DMS 273 treated with DMSO at 0.1 percent for 48 hours (cell line): ENCODE measurements around the gene GPC4.
"Not testable (repeated sequence)": the region's sequence is repeated elsewhere in the genome, so short reads cannot be mapped to it uniquely, and the experiment has no call there.

Source experiments
- DNase-seq: peaks from one replicate; lab custom pipeline; 2025; lab: John Stamatoyannopoulos, UW

Gene GPC4

DNA sequence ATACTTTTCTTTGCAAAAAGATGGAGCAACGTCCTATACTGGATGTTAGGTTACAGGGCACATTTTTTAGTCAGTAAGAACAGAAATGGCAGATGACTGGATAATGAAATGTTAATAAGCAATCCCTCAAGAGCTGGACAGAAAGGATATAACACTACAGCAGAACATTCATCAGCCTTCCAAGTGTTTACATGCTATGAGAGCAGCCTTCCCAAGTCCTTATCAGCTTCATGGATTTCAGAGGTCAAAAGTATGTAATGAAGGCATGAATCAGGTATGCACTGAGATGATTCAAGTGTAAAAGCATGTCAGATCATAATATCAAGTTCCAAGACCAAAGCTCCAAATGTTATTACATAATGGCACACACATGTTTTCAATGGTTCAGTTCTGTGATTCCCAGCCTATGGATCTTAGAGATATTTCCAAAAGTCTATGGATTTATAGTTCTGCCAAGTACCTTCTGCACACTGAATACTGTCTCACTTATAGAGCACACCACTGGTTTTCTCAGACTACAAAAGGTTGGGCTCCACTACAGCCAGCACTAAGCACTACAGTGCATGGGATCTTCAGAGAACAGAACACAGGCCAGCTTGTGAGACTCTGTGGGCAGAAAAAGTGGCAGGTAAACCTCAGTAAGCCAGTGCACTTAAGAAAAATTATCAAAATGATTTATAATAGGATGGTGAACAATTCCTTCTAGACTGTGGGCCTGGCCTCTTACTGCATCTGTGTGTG lies 49.2 kb downstream of the GPC4 start:
- no peak for DNase-seq

DNA sequence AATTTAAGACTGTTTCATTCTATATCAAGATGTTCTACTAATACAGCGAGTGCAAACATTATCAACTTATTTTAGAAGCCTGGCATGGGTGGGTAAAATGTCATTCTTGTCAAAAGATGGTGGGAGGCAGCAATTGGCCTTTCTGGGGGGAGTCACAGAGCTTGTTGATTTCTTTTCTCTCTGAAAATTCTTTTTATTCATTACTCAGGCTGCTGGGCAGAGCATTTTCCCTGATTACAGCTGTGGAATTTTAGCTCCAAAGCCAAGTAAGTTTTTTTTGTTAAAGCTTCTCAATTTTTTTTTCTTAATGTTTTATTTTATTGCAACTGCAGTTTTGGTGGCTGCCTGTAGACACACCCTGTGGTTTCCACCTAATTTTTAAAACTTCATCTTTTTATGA lies 50.4 kb downstream of the GPC4 start:
- no peak for DNase-seq

DNA sequence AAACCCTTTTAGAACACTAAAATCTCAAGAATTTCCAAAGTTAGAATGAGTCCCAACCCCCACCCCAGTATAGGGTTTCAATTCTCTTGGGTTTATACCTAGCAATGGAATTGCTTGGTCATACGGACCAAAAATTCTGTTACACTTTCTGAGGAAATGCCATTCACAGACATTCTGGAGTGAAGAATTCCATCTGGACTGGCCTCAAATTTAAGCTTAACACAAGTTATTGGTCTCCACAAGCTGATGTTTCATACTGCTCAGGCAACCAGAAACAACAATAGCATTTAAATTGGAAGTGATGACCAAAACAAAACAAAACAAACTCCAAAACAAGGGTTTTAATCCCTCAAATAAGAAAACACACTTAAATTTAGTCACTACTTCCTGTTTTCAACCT lies 51.1 kb downstream of the GPC4 start:
- DNase-seq: no peak

DNA sequence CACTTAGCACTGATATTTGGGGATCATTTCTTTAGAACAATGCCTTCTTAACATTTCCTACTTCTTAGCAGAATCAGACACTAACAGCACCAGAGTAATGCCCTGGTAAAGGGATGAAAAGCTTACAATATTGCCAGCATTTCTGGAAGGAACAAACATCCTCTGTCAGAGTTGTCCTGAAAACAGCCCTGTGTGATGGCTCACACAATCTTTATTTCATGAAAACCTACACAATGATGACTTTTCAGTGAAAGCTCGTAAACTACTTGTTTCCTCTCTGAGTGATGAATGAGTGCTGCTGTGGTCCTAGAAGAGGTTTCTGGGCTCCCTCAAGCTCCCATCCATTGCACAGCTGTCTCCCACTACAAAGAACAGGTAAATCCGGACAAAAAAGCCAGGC lies 52.8 kb downstream of the GPC4 start:
- no peak for DNase-seq

DNA sequence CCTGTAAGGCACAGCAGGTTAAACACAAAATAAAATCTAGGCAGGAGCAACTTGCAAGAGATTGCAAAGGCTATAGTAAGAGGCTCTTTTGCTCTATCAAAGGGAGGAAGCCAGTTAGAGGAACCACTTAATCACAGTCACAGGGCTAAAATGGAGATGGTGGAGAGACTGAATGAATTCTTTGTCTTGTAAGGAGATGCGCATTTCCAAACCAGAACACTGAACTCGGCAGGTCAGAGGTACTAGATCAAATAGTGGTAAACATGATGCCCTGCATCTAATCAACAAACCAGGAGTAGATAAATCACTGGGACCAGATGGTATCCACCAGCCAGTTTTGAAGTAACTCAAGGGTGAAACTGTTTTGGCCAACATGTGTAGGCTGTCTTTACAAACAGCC lies 55.8 kb downstream of the GPC4 start:
- DNase-seq: no peak

DNA sequence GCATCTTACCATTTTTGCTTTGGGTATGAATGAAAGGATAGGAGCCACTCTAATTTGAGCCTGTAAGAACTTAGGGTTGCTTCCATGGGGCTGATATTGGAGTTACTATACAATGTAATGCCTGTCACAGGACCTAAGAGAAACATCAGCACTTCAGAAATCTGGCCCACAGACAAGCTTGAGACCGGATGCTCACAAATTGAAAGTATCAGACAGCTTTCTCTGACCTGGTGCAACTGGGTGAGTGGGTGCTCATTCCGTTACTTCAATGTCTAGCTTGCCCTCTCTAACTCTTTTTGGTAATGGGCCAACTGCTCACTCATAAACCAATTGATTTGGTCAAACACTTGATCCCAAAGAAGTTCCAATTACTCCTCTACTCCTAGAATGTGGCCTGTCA lies 62.1 kb downstream of the GPC4 start:
- no peak for DNase-seq

DNA sequence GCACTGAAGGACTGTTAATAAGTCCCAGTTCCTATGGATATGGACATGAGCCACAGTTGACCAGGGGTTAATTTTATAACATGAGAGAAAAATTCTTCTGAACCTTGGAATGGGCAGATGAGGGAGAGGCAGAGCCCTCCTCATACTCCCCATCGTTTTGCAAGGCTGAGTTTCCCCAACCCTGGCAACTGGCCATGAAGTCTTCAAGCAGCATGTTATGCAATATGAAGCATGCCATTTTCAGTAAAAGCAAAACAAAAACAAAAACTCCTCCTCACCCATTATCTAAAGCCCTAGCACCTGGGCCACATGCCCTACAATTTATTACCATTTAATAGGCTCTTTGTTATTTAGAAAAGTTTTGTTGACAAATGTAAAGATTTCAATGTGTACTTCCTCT lies 64.5 kb downstream of the GPC4 start:
- no peak for DNase-seq

DNA sequence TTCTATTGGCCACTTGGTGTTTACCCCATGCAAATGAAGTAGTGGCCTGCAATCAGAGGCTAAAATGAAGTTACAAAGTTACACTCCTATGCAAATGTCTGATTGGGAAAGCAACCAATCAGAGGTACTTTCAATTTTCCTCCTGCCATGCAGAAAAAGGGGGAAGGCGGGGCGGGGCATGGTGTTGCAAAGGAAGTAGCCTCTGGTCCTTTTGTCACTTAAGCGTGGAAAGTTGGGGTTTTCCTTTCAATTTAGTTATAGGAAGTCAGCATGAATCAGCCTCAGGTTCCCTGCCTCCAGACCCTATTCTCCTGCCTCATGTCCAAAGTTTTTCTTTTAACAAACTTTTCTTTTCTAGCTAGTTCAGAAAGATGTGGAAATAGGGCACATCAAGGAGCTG lies 69.3 kb downstream of the GPC4 start:
- no peak for DNase-seq

DNA sequence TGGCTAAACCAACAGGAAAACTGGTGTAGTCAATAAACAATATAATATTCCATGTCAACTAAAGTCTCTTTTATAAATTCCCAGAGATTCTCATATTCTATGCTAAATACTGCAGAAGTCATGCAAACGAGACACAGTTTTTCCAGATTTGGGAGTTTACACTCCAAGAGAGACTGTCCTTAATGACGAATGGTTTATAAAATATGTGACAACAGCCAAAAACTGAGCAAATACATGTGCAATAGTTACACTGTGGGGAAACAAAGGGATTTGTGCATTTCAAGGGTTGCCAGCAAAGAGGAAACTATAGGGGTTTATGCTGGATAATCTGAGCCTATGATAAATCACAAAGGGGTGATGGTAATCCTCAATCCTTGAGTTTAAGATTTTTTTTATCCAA lies 75.7 kb downstream of the GPC4 start:
- no peak for DNase-seq

DNA sequence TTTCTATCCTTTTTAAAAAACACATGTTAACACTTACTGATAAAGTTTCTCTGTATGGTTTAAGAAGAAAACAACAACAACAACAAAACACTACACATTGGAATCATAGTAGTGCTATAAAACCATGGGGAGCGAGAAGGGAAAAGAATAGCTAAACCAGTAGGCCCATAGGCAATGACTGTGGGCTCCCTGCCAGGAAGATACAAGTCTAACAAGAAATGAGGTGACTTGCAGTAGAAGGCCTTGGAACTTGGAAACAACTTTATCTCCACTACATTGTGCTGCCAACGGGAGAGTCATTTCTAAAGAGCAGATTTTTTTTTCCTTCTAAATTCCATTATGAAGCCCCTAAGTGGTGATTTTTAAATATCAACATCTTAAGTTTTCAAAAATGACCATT lies 78.0 kb downstream of the GPC4 start:
- no peak for DNase-seq

DNA sequence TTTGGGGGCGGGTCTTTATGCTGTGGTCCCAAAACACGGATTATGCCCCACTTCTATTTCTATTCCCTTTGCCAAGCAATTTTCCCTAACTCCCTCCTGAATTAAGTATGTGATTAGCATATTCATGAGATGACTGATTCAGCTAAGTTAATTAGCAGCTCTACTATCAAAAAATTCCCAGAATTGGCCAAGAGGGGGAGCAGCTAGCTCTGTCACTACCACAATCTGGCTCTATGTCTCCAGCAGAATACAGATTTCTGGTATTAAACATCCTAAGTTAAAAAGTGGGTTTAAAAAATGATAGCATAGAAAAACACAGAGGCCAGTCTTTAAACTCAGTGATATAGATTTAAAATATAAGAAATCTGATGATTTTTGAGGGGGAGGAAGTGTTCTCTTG lies 80.3 kb downstream of the GPC4 start:
- peak; percentile 34 for DNase-seq

DNA sequence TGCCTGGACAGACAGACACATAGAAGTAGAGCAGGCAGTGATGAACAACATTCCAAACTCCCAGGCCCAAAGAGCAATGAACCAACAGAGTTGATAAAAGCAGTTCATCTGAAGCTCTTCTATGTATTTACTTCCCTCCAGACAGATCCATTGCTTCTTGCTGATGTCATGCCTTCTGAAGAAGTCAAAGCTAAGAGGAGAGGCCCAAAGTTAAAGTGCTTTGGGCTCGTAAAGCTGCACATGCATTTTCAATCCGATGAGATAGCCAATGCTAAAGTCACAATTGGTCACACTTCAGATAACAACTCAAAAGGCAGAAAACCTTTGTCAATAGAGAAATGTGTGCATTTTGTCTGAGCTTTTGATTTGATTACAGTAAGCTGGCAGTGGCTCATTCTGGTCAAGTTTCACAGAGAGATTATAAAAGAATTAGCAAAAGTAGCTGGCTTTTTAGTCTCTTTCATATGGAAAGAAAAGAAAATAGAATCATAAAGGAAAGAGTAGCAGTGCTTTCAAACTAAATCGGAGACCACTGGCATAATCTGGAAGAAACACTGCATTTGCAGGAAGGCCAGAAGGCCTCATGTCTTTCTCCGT lies 82.0 kb downstream of the GPC4 start:
- DNase-seq: no peak

DNA sequence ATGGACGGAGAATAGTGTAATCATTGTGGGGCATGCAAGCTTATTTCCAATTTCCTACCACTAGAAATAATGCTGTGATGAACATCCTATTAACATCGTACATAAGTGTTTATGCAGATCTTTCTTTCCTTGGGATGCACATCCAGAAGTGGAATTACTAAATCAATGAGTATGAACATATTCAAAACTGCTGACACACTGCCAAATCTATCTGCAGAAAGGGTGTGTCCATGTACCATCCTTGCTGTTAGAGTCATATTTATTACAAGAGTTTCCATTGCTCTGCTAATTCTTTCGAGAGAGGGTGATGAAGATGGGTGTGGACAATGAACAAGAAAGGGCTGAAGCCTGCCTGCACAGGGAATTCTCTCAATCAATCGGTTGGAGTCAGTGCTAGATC lies 82.6 kb downstream of the GPC4 start:
- no peak for DNase-seq

DNA sequence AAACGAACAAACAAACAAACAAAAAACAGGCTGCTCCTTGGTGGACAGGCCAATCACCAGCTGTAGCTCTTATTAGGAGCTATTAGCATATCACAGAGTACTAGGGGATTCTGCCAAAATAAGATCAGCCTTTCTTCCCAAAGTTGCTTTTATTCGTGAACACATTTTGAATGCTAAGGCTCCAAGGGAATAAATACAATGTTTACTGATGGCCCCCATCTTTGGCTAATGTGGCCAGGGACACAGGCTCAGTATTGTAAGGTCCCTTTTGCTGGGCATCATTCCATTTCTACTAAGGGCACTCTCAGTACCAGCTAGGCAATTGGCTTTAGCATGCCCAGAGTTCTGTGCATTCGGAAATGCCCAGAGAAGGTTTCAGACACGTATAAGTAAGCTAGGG lies 84.3 kb downstream of the GPC4 start:
- no peak for DNase-seq

DNA sequence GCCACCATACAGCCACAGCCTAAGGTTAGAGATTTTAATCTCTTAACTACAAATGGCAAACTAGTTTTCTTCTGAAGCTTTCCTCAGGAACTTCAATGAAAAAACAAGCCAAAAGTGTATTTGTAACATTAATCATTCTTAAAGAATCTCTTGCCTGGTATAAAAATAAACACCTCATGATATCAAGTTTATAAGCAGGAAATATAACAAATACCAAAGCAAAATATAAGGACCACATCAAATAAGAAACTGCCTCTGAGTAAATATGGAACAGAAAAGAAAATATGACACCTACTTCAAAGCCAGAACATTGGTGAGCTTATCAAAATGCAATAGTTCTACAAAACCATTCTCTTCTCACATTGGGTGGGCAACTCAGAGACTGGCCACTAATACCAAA lies 89.9 kb downstream of the GPC4 start:
- no peak for DNase-seq

DNA sequence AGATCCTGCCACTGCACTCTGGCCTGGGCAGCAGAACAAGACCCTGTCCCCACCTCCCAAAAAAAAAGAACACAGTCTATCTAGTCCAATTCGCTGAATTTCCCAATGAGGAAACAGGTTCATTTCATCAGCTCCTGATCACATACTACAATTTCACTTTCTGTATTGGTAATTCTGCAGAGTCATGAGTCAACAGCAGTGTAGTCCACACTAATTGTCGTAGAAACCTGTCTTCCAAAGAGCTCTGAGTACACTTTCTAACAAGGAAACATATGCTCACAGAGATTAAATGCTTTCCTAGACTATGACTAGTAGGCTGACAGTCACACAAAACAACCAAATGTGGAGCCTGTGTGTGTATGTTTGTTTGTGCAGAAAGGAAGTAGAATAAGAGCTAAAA lies 91.9 kb downstream of the GPC4 start:
- DNase-seq: no peak

DNA sequence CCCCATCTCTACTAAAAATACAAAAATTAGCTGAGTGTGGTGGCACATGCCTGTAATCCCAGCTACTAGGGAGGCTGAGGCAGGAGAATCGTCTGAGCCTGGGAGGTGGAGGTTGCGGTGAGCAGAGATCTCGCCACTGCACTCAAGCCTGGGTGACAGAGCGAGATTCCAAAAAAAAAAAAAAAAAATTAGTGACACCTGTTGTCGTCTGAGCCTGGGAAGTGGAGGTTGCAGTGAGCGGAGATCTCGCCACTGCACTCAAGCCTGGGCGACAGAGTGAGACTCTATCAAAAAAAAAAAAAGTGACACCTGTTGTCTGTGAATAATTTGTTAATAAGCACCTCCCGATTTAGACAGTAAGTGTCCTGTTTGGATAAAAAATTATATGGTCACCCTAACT lies 93.0 kb downstream of the GPC4 start:
- DNase-seq: not testable (repeated sequence)

DNA sequence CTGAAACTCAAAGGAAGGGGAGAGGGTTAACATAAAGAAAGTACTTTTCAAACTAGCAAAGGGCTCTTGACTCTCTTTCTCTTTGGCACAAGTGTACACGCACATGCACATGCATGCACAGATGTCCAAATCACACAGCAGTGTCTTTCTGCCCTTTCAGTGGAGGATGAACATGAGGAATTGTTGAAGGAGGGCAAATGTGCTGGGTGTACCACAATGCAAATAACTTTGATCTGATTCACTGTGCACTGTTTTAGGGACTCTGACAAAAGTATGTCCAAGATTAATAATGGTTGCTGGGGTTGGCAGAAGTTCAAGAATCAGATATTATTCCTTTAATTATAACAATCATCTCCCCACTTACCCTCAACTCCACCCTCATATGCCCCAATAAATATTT lies 93.8 kb downstream of the GPC4 start:
- no peak for DNase-seq

DNA sequence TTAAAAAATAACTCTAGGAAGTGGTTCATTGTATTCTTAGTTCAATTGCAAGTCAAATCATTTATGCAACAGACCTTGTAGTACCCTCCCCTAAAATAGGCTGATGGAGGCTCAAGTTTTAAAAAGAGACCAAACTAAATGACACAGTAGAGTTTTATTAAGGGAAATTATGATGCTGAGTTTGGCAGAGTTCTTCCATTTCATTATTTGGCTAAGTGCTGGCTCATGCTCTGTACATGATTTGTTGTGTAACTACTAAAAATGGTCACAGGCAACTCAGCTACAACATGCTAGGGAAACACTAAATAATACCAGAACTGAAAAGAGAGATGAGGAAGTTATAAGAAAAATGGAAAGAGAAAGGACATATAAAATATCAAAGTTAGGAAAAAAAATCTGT lies 101.0 kb downstream of the GPC4 start:
- DNase-seq: no peak

DNA sequence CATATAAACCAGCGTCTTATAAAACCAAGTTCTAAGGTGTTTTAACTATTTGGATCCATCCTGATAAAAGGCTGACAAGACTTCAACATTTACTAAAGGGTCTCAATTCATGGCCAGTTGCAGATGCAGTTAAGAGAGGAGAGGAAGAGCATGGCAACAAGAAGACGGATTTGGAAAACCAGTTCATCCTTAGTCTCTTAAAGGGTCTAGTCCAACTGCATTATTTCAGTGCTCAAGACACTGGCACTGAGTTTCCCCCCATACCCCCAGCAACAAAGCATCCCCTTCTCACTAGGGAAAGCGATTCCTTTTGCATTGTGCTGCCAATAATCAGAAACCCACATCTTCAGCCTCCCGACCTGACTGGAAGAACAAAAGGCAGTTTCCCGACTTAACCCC lies 106.8 kb downstream of the GPC4 start:
- DNase-seq: no peak

DNA sequence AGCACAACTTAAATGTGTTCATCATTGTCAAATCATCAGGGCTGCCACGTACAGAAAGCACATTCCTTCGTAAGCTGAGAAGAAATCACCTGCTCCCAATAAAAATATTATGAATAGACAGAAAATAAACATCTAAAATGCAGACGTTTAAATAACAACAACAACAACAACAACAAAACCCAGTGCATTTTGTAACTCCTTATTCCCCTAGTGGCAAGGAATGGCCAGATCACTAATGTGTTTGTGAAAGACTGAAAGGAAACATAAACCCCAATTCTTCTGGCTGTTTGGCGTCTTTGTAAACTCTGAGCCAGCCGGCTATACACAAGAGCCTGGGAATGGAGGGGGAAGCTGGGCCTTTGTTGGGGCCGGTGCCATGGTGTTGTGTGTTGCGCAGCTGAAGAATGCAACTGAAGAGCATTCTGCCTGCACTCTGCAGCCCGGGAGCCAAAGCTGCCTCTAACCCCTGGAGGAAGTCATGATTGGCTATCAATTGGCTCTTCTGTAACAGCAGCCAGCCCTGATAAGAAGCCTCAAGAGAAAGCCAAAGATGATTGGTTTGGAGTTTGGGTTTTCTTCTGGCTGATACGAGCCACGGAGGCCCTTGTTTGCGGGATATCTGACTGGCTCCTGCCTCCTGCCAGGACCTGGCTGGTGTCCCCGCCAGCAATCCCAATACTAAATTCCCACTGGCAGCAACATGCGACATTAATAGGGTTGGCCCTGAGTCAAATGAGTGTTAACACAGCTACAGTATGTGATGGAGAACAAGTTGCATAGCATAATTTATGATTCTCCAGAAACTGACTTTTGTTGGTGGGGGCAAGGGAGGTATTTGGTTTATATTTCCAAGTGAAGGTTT lies 107.4 kb downstream of the GPC4 start:
- no peak for DNase-seq

DNA sequence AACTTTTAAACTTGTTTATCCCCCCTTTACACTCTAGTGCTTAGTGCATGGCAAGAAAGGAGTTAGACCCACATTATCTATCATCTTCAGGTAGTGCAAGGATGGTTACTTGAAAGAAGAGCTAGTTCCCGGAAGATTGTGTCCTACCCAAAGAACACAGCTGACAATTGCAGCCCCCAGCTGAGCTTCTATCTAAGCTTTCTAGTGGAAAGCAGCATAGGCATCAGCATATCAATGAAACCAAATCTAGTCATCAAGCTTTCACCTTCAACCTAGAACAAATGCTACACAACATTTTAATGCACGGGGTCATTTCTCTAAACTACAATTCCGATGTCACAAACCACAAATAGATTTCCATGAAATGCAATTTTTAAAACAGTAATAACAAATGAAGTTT lies 108.2 kb downstream of the GPC4 start:
- no peak for DNase-seq

DNA sequence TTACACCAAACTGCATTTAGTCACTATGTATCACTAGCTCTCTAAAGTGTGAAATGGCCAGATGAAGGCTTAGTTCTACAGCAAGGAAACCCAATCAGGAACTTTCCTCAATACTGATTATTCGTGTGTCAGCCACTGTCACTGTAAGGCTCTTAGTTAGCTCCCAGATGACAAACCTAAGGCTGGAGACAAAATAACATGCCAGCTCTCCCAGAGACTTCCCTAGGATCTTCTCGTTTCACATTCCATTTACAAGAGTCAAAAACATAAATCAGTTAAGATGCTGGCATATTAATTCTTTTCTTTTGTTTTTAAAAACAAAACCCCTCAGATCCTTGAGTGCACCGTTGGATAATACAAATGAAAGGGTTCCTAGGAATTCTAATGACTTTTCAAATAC lies 109.0 kb downstream of the GPC4 start:
- no peak for DNase-seq
